Measurements from ENCODE around the gene MDFIC2. TPM values are rescaled to one million over a fixed set of nuclear protein-coding genes. Genes with fewer than 3 reads are reported as not detected.

The MDFIC2 gene
- total RNA-seq, result not detected

- H3K9me3 ChIP-seq, result no peaks in the 10 kb centered on the region
- H3K4me1 ChIP-seq, result no peaks in the 10 kb centered on the region
- H3K27ac ChIP-seq, result no peak within 1 kb of the TSS
- DNase-seq, result no peak
- no peak within 1 kb of the TSS for H3K4me3 ChIP-seq
- no peaks in the 10 kb centered on the region for H3K36me3 ChIP-seq
- no peaks in the 10 kb centered on the region for H3K27me3 ChIP-seq
- TF ChIP-seq POLR2A (IDR thresholded peaks at IDR 0.05), result no peak
- TF ChIP-seq EP300 (IDR thresholded peaks at IDR 0.05), result no peak
- TF ChIP-seq, protein P1, sequence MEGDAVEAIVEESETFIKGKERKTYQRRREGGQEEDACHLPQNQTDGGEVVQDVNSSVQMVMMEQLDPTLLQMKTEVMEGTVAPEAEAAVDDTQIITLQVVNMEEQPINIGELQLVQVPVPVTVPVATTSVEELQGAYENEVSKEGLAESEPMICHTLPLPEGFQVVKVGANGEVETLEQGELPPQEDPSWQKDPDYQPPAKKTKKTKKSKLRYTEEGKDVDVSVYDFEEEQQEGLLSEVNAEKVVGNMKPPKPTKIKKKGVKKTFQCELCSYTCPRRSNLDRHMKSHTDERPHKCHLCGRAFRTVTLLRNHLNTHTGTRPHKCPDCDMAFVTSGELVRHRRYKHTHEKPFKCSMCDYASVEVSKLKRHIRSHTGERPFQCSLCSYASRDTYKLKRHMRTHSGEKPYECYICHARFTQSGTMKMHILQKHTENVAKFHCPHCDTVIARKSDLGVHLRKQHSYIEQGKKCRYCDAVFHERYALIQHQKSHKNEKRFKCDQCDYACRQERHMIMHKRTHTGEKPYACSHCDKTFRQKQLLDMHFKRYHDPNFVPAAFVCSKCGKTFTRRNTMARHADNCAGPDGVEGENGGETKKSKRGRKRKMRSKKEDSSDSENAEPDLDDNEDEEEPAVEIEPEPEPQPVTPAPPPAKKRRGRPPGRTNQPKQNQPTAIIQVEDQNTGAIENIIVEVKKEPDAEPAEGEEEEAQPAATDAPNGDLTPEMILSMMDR (IDR thresholded peaks at IDR 0.05), result no peak
- ATAC-seq (ENCODE audit: low FRiP score in 2 of 2), result no peak
- 72 to 76% methylated on average over 7 of the region's 7 CpGs for WGBS, 2 donors
Measured at GRCh38 chr3:70312336-70312735, at the start of gene MDFIC2. Gene MDFIC2 (minus strand): TSS chr3:70312638. CDS start chr3:70311973, 665 bp downstream.

DNA sequence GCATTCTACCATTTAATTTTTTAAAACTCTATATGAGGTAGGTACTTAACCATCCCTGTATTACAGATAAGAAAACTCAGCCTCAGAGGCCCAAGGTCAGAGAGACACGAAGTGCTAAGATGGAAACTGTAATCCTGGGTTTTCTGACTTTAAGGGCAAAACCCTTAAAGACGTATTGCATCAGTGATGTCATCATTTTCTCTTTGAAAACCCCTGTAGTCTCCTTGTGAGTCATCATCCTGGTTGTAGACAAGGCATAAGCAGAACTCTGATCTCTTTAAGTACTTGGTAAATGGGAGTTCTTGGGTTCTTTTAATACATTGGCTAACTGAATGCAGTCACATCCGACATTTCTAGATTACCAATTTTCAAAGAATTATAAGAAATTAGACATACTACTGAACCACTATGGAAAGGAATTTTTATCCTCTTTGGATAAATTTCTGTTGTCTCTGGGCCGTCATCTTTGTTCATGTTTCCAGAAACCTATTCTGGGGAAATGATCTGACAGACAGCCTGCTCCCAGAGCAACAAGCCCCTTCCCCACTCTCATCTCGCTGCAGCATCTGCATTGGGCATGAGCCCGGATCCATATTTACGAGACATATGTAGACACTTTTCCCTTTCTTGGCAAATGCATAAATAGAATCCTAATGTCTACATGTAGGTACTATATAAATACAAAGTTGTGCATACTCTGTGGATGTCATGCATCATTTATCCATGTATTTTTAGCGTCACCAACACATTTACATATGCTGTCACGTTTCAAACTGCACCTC, 48.7 kb upstream of the MDFIC2 start:
- no peaks in the 10 kb centered on the region for H3K27me3 ChIP-seq
- ATAC-seq (ENCODE audit: low FRiP score in 2 of 2) (no peak), DNase-seq (no peak)
- no peak overlapping the region for H3K4me3 ChIP-seq
- H3K27ac ChIP-seq, result no peak overlapping the region
- no peaks in the 10 kb centered on the region for H3K9me3 ChIP-seq
- H3K4me1 ChIP-seq, result no peaks in the 10 kb centered on the region
- 79 to 81% methylated on average over 9 of the region's 9 CpGs for WGBS, 2 donors
- no peak for TF ChIP-seq POLR2A (IDR thresholded peaks at IDR 0.05)
- TF ChIP-seq, protein P1 (IDR thresholded peaks at IDR 0.05), result no peak
- H3K36me3 ChIP-seq, result no peaks in the 10 kb centered on the region

GRCh38 chr3:70359711-70360110, 47.3 kb upstream of the MDFIC2 start:
- no peak overlapping the region for H3K4me3 ChIP-seq
- ATAC-seq (ENCODE audit: low FRiP score in 2 of 2) (no peak), DNase-seq (no peak)
- no peaks in the 10 kb centered on the region for H3K27me3 ChIP-seq
- H3K27ac ChIP-seq, result no peak overlapping the region
- TF ChIP-seq, protein P1 (IDR thresholded peaks at IDR 0.05), result no peak
- TF ChIP-seq POLR2A (IDR thresholded peaks at IDR 0.05) (no peak), EP300 (IDR thresholded peaks at IDR 0.05) (no peak), POLR2AphosphoS5 (IDR thresholded peaks at IDR 0.05) (no peak)
- no peaks in the 10 kb centered on the region for H3K36me3 ChIP-seq
- 73 to 86% methylated on average over 5 of the region's 5 CpGs for WGBS, 2 donors
- H3K4me1 ChIP-seq, result no peaks in the 10 kb centered on the region
- H3K9me3 ChIP-seq, result no peaks in the 10 kb centered on the region

DNA sequence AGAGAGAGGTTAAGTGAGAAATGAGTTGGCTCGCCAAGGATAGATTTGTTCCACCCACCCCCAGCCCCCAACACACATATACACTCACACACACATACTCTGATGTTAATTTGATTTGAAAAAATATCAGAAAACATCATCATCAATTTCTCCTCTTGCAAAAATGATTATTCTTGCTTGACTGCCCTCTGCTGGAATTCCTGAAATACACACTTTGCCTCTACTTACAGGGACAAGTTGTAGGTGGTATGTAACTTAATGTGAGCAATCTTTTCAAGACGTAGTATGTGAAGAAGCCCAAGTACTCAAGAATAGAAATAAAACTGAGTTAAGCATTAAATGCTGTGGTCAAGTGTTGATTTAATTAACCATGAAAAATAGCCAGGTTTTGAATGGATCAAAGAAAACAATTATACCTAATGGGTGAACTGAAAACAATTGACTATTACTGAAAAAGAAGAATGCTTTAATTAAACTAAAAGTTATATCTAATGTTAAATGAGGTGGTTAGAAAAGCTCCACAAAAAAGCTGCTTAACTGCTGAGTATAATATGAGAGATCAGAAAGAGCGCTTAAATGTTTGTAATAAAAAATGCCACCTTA, 46.6 kb upstream of the MDFIC2 start:
- Histone ChIP-seq H3K27me3 (no peaks in the 10 kb centered on the region), H3K36me3 (no peaks in the 10 kb centered on the region), H3K27ac (no peak overlapping the region), H3K4me3 (no peak overlapping the region), H3K9me3 (no peaks in the 10 kb centered on the region), H3K4me1 (no peaks in the 10 kb centered on the region)
- WGBS, 2 donors, result 43 to 50% methylated on average over 3 of the region's 3 CpGs
- no peak for TF ChIP-seq EP300 (IDR thresholded peaks at IDR 0.05)
- TF ChIP-seq POLR2AphosphoS5 (IDR thresholded peaks at IDR 0.05), result no peak
- no peak for TF ChIP-seq POLR2A (IDR thresholded peaks at IDR 0.05)
- TF ChIP-seq, protein P1 (IDR thresholded peaks at IDR 0.05), result peak in 5 of 6 experiments; percentile 36 to 64 (median 56)
- ATAC-seq (ENCODE audit: low FRiP score in 2 of 2) (no peak), DNase-seq (no peak)

DNA sequence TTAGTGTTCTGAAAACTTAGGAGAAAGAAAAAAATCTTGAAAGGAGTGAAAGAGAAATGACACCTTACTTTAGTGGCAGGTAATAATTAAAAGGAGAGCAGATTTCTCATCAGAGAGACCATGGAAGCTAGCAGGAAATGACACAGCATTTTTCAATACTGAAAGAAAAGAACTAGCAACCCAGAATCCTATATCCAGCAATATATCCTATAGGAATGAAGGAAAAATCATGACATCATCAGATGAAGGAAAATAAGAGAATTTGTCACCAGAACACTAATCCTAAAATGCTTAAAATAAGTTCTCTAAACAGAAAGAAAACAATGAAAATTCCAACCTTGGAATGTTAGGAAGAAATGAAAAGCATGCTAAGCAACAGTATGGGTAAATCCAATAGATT, 39.8 kb upstream of the MDFIC2 start:
- no peaks in the 10 kb centered on the region for H3K36me3 ChIP-seq
- no peak overlapping the region for H3K4me3 ChIP-seq
- H3K4me1 ChIP-seq, result no peaks in the 10 kb centered on the region
- H3K9me3 ChIP-seq, result no peaks in the 10 kb centered on the region
- no peaks in the 10 kb centered on the region for H3K27me3 ChIP-seq
- ATAC-seq (ENCODE audit: low FRiP score in 2 of 2) (no peak), DNase-seq (no peak)
- H3K27ac ChIP-seq, result no peak overlapping the region
- TF ChIP-seq POLR2AphosphoS5 (IDR thresholded peaks at IDR 0.05) (no peak), POLR2A (IDR thresholded peaks at IDR 0.05) (no peak), EP300 (IDR thresholded peaks at IDR 0.05) (no peak)
- TF ChIP-seq, protein P1 (IDR thresholded peaks at IDR 0.05), result no peak

Measured in upper lobe of left lung (tissue), 6 donors.